Erythroblast (primary cell): ENCODE results near the gene MAP1B.

Experiments used
- GATA1 ChIP-seq: IDR thresholded peaks from 2 replicates; pipeline ENCODE4 v1.6.1; 2011; ENCODE audit warnings: low read depth, mild to moderate bottlenecking, control low read depth, low read length, moderate library complexity
- POLR2A ChIP-seq: IDR thresholded peaks from 2 replicates; pipeline ENCODE4 v1.6.1; 2011; ENCODE audit warnings: mild to moderate bottlenecking, low read length

- TF ChIP-seq POLR2A, result no peak
- TF ChIP-seq GATA1, result no peak
Measured at GRCh38 chr5:72185496-72186329, 78.4 kb downstream of the MAP1B start.
